Activated naive CD8-positive, alpha-beta T cell treated with anti-CD3 and anti-CD28 coated beads, Interleukin-2, amount 10 ng/mL, durations not matched to agents 7 days and 5 days (primary cell): ENCODE results near the gene PIK3IP1. TPM values are rescaled to one million over a fixed set of nuclear protein-coding genes. Genes with fewer than 3 reads are reported as not detected.

Experiments used
- ATAC-seq: fragments of 150-1000 bp; cut with Tn5 transposase; one replicate; pipeline ENCODE4 v1.10.0; 2021; ENCODE audit warnings: low read depth, moderate library complexity
- POLR2A ChIA-PET: fragments of 350-600 bp; sonication (Branson Sonifier 250); formaldehyde crosslinking; loops from one replicate; lab custom pipeline; 2021; ENCODE audit warnings: antibody characterized with exemption; lab: Charles Lee
- DNase-seq: peaks from one replicate; pipeline ENCODE4 v3.0.0; 2021
- H3K27ac Mint-ChIP-seq: one replicate; pipeline ENCODE4 v1.8.0; 2022; ENCODE audit warnings: mild to moderate bottlenecking, mixed read lengths
- H3K27me3 Mint-ChIP-seq: one replicate; pipeline ENCODE4 v1.8.0; 2022; ENCODE audit warnings: mild to moderate bottlenecking, moderate library complexity, mixed read lengths
- H3K36me3 Mint-ChIP-seq: one replicate; pipeline ENCODE4 v1.8.0; 2021; ENCODE audit warnings: mild to moderate bottlenecking, mixed read lengths
- H3K4me1 Mint-ChIP-seq: one replicate; pipeline ENCODE4 v1.8.0; 2021; ENCODE audit warnings: mixed read lengths
- H3K4me3 Mint-ChIP-seq: one replicate; pipeline ENCODE4 v1.8.0; 2022; ENCODE audit warnings: mild to moderate bottlenecking, moderate library complexity, mixed read lengths
- H3K9me3 Mint-ChIP-seq: one replicate; pipeline ENCODE4 v1.8.0; 2021; ENCODE audit warnings: mixed read lengths
- total RNA-seq, 2 experiments: library from RNA; stranded (reverse); gene quantifications; one replicate each; pipeline ENCODE4 v1.2.3, GENCODE V29; 2021

The PIK3IP1 gene
- total RNA-seq, 2 experiments from 2014 or later, result 110 to 125 TPM

DNA sequence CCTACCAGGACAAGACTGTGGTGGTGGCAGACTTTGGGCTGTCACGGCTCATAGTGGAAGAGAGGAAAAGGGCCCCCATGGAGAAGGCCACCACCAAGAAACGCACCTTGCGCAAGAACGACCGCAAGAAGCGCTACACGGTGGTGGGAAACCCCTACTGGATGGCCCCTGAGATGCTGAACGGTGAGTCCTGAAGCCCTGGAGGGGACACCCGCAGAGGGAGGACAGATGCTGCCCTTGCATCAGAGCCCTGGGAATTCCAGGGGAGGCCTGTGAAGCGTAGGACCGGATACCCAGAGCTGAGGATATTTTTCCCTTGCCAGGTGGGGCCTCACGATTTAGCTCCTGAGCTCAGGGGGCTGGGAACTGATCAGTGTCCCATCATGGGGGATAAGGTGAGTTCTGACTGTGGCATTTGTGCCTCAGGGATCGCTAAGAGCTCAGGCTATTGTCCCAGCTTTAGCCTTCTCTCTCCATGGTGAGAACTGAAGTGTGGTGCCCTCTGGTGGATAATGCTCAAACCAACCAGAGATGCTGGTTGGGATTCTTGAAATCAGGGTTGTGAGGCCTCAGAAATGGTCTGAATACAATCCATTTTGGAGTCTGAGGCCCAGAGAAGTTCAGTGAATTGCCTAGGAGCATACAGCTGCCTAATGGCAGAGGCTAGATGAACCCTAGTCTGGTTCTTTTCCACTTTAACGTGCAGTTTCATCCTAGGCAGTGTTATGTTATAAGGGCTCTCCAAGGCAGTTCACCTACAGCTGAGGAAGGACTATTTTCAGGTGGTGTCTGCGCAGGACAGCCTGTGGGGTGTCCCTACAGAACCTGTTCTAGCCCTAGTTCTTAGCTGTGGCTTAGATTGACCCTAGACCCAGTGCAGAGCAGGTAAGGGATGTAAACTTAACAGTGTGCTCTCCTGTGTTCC lies 19.5 kb downstream of the PIK3IP1 start:
- no peak overlapping the region for H3K4me3 Mint-ChIP-seq
- peaks cover 4% of the 10 kb centered on the region for H3K4me1 Mint-ChIP-seq
- DNase-seq (no peak), ATAC-seq (peak; percentile 51)
- no peaks in the 10 kb centered on the region for H3K9me3 Mint-ChIP-seq
- no peak overlapping the region for H3K27ac Mint-ChIP-seq
- no peaks in the 10 kb centered on the region for H3K27me3 Mint-ChIP-seq
- POLR2A ChIA-PET, result interaction anchor here (0.6 to 2.4 kb wide), 3 partner anchors 18 to 353 kb away, joined by 4 to 18 read pairs (median 10); partner anchors contain the start of genes LIMK2 and PIK3IP1
- peaks cover 38% of the 10 kb centered on the region for H3K36me3 Mint-ChIP-seq

DNA sequence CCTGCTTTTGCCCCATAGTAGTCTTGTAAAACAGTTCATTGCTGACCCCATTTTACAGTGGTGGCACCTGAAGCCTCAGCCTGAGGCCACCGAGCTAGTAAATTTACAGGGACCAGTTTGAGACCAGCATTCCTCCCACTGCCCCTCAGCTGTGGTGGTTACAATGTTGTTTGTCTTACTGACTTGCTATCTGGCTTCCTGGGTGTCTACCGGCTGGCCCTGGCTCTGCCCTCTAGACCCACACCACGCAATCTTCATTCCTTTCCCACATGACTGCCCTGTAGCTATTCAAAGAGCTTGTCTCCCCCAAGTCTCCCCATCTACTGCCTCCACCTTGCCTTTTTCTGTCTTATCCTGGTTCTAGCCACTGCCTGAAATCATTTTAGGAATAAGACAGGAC lies 20.8 kb downstream of the PIK3IP1 start:
- Mint-ChIP-seq H3K9me3 (no peaks in the 10 kb centered on the region), H3K4me1 (peaks cover 2% of the 10 kb centered on the region), H3K27me3 (no peaks in the 10 kb centered on the region), H3K36me3 (peaks cover 40% of the 10 kb centered on the region), H3K27ac (peak overlapping the region; percentile 63), H3K4me3 (no peak overlapping the region)
- ATAC-seq, result no peak
- no peak for DNase-seq
- POLR2A ChIA-PET, result interaction anchor here (1.0 to 2.4 kb wide), 3 partner anchors 13 to 59 kb away, joined by 3 to 10 read pairs (median 3); partner anchors contain the start of gene LIMK2

DNA sequence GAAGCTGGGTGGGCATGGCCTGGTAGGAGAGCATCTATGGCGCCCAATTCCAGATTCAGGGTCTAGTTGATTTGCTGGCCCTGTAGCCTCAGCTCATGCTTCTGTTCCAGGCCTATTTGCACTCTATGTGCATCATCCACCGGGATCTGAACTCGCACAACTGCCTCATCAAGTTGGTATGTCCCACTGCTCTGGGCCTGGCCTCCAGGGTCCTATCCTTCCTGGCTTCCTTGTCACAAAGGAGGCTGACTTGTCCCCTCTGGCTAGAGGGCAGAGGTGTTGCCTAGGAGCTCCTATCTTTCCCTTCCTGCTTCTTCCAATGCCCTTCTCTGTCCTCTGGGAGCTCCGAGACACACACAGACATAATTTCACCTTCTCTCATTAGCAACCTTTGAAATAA lies 21.3 kb downstream of the PIK3IP1 start:
- no peaks in the 10 kb centered on the region for H3K9me3 Mint-ChIP-seq
- H3K27ac Mint-ChIP-seq, result peak overlapping the region; percentile 48
- H3K27me3 Mint-ChIP-seq, result no peaks in the 10 kb centered on the region
- POLR2A ChIA-PET, result interaction anchor here (1.0 to 1.2 kb wide), 2 partner anchors 14 to 15 kb away, joined by 3 read pairs; no protein-coding TSS in a partner anchor
- no peak overlapping the region for H3K4me3 Mint-ChIP-seq
- H3K36me3 Mint-ChIP-seq, result peaks cover 38% of the 10 kb centered on the region
- ATAC-seq (no peak), DNase-seq (no peak)
- peaks cover 2% of the 10 kb centered on the region for H3K4me1 Mint-ChIP-seq

DNA sequence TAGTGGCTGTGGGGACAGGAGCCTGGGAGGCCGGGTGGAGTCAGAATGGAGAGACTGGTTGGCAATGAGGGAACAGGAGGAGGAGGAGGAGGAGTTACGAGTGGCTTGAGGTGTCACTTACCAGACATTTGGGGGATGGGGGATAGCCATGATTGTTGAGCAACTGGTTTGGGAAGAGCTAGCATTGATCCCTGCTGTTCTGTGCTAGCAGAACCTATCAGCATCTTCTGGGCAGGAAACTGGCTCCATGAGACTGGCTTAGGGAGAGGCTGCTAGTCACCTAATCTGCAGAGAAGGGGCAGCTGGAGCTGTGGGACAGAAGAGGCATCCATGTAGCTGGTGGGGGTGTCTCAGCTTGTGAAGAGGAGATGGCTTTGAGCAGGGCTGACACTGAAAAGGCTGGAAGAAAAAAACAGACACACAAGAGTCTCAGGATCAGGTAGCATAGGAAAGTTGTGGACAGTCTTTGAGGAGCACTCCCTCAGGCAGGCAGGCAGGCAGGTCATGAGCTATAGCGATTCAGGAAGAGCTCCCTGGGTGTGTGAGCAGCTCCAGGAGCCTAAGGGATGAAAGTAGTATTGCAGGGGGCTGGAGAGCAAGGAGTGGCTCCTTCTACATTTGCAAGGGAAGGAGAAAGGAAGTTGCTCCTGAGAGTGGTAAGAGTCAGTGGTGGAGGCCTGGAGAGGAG lies 22.3 kb downstream of the PIK3IP1 start:
- H3K36me3 Mint-ChIP-seq, result peaks cover 40% of the 10 kb centered on the region
- peak overlapping the region; percentile 48 for H3K27ac Mint-ChIP-seq
- H3K4me1 Mint-ChIP-seq, result peaks cover 2% of the 10 kb centered on the region
- POLR2A ChIA-PET, result no interaction called here
- H3K9me3 Mint-ChIP-seq, result no peaks in the 10 kb centered on the region
- DNase-seq, result no peak
- no peak overlapping the region for H3K4me3 Mint-ChIP-seq
- no peaks in the 10 kb centered on the region for H3K27me3 Mint-ChIP-seq
- ATAC-seq, result no peak

DNA sequence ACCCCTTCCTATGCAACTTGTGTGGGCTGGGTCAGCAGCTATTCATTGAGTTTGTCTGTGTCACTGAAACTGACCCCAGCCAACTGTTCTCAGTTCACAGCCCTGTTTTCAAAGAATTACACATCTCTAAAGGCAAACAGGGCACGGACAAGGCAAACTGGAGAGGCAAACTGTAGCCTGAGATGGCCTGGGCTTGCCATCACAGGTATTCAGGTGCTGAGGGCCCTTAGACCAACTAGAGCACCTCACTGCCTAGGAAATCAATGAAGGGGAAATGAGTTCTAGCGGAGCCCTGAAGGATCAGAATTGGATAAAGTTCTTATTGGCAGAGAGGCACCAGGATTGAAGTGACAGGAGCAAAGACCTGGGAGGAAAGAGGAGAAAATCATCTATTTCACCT lies 24.0 kb downstream of the PIK3IP1 start:
- DNase-seq (no peak), ATAC-seq (no peak)
- no peaks in the 10 kb centered on the region for H3K9me3 Mint-ChIP-seq
- H3K4me1 Mint-ChIP-seq, result peaks cover 2% of the 10 kb centered on the region
- H3K27me3 Mint-ChIP-seq, result no peaks in the 10 kb centered on the region
- peaks cover 28% of the 10 kb centered on the region for H3K36me3 Mint-ChIP-seq
- POLR2A ChIA-PET, result interaction anchor here (1.3 kb wide), 1 partner anchor 18 kb away, joined by 4 read pairs; no protein-coding TSS in a partner anchor
- H3K27ac Mint-ChIP-seq, result no peak overlapping the region
- H3K4me3 Mint-ChIP-seq, result no peak overlapping the region

DNA sequence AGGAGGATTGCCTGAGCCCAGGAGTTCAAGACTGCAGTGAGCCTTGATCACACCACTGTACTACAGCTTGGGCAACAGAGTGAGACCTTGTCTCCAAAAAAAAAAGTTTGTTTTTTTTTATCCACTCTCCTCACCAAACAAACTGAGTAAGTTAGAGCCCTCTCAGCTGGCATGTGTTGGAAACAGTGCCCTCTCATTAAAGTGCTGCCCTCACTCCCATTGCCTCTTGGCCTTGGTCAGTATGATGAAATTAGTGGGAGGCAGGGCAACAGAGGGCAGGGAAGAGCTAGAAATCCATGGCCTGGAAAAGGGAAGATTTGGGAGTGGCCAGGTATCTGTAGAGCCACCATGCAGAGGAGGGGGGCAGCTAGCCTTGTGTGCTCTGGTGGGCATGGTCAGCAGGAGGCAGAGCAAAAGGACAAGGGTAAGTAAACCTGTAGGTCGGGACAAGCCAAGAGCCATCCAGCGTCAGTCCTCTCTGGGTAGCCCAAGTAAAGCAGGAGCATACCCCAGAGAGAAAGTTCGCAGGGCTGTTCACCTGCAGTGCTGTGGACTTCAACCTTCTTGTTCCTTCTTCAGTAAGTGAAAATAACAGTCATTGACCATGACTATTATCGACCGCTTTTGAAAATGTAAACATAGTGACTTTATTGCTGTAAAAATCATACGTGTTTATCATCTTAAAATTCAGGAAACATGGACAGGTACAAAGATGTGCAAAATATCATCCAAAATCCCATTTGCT lies 28.2 kb downstream of the PIK3IP1 start:
- POLR2A ChIA-PET, result no interaction called here
- Mint-ChIP-seq H3K4me3 (no peak overlapping the region), H3K9me3 (no peaks in the 10 kb centered on the region), H3K27me3 (no peaks in the 10 kb centered on the region), H3K27ac (no peak overlapping the region), H3K4me1 (no peaks in the 10 kb centered on the region), H3K36me3 (peaks cover 35% of the 10 kb centered on the region)
- ATAC-seq (no peak), DNase-seq (no peak)

DNA sequence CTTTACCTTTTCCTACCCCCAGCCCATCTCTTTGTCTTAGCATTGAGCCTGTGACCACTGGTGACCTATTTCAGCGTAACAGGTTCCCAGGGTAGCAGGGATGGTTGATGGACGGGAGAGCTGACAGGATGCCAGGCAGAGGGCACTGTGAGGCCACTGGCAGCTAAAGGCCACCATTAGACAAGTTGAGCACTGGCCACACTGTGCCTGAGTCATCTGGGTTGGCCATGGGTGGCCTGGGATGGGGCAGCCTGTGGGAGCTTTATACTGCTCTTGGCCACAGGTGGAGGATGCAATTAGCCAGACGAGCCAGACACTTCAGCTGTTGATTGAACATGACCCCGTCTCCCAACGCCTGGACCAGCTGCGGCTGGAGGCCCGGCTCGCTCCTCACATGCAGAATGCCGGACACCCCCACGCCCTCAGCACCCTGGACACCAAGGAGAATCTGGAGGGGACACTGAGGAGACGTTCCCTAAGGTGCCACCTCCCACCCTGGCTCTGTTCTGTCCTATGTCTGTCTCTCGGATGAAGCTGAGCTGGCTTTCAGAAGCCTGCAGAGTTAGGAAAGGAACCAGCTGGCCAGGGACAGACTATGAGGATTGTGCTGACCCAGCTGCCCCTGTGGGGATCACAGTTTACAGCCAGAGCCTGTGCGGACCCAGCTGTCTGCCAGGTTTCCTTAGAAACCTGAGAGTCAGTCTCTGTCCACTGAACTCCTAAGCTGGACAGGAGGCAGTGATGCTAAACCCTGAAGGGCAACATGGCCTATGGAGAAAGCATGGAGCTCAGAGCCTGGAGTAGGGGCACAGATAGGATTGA lies 29.8 kb downstream of the PIK3IP1 start:
- ATAC-seq, result no peak

DNA sequence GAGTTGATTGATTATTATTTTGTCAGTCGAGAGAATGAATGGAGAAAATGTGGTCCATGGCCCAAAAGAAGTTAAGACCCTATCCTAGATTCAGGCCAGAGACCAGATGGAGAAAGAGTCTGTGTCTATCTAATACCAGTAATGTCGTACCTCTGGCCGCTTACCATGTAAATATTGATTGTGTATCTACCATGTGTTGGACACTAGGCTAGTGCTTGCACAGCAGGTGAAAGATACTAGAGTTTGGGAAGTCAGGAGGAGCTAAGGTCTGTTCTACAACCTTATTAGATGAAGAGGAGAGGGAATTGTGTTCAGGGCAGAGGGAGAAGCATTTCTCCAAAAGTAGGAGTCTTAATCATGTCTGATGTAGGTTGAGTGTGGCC lies 31.8 kb downstream of the PIK3IP1 start:
- no peak for ATAC-seq
- POLR2A ChIA-PET, result no interaction called here
- no peak overlapping the region for H3K27ac Mint-ChIP-seq

More for the DNA sequence above, 29.8 kb downstream of the PIK3IP1 start:
- Mint-ChIP-seq H3K4me1 (no peaks in the 10 kb centered on the region), H3K27ac (no peak overlapping the region), H3K4me3 (no peak overlapping the region), H3K27me3 (no peaks in the 10 kb centered on the region), H3K36me3 (peaks cover 32% of the 10 kb centered on the region), H3K9me3 (no peaks in the 10 kb centered on the region)
- POLR2A ChIA-PET, result no interaction called here
- DNase-seq, result no peak

DNA sequence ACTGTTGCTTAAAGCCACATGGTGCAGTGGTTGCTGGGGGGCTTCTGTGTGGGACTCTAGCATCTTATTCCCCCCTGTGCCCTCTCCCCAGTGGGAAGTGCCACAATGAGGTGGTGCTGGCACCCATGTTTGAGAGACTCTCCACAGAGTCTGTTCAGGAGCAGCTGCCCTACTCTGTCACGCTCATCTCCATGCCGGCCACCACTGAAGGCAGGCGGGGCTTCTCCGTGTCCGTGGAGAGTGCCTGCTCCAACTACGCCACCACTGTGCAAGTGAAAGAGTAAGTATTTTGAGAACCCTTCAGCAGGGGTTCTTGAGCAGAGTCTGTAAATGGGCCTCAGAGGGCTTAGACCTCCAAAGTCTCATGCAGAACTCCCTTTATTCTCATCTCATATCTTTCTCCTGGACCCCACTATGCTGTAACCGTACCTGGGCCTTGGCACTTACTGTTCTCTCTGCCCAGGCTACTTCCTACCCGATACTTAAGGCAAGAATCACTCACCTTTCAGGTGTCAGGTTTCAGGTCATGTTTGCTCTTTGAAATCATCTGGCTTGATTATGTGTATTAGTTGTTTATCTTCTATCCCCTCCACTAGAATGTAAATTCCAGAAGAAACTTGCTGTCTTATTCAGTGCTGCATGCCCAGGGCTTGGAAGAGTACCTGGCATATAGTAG lies 32.4 kb downstream of the PIK3IP1 start:
- DNase-seq (no peak), ATAC-seq (no peak)
- Mint-ChIP-seq H3K27ac (no peak overlapping the region), H3K4me3 (no peak overlapping the region), H3K4me1 (peaks cover 1% of the 10 kb centered on the region), H3K9me3 (no peaks in the 10 kb centered on the region), H3K27me3 (no peaks in the 10 kb centered on the region), H3K36me3 (peaks cover 26% of the 10 kb centered on the region)
- POLR2A ChIA-PET, result no interaction called here

More for the DNA sequence above, 31.8 kb downstream of the PIK3IP1 start:
- no peaks in the 10 kb centered on the region for H3K4me1 Mint-ChIP-seq
- no peak for DNase-seq
- peaks cover 26% of the 10 kb centered on the region for H3K36me3 Mint-ChIP-seq
- H3K4me3 Mint-ChIP-seq, result no peak overlapping the region
- H3K9me3 Mint-ChIP-seq, result no peaks in the 10 kb centered on the region
- H3K27me3 Mint-ChIP-seq, result no peaks in the 10 kb centered on the region

DNA sequence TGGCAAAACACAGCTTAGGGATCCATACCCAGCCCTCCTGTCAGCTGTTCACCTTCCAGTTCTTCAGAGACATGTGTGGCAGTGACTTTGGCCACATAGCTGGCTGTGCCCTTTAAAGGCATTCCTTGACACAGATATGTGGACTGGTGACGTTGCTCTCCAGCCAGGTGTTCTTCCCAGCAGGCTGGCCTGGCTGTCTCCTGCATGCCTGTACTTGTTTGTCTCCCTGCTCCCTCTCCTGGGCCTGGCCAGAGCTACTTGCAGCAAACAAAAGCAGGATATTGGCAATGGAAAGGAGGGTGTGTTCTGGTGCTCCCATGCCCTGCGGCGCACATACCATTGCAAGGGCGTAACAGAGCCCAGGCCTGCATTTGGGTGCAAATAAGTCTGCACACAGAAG lies 38.3 kb downstream of the PIK3IP1 start:
- Mint-ChIP-seq H3K27ac (no peak overlapping the region), H3K27me3 (no peaks in the 10 kb centered on the region), H3K9me3 (no peaks in the 10 kb centered on the region), H3K4me1 (peaks cover 3% of the 10 kb centered on the region), H3K4me3 (no peak overlapping the region), H3K36me3 (peaks cover 10% of the 10 kb centered on the region)
- DNase-seq (no peak), ATAC-seq (no peak)
- POLR2A ChIA-PET, result interaction anchor here (1.7 kb wide), 1 partner anchor 9 kb away, joined by 5 read pairs; no protein-coding TSS in a partner anchor

DNA sequence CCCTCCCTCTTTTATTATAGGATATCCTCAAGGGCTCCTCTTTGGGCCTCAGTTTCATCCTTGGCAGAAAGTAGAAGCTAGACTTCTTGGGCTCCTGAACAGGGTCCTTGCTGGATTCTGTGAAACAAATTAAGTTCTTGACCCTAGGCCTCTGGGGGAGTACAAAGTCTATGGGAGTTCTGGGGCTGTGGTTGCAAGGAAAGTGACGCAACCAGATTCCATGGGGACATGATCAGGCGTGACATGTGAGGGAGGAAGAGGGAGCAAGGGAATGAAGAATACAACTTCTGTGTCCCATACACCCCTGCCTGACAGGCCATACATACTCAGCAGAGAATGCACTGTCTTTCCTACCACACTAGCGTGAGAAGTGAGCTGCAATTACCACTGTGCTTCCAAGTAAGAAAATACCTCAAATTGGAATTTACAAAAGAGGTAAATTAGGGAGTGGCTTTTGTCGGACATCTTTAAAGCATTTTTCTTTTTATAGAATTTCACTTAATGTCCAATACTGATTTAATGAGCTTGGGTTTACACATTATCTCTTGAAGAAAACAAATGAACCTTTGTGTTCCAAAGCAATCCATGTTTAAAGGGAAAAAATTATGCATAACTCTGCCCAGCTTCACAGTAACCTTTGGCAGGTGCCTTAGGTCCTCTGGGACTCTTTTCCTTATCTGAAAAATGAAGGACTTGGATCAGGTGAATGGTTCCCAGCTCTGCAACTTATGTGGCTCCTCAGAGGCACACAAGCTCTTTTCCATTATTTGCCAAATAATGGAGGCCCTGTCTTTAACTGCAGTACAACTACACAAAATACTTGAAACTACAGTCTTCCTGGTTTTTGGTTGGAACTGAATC lies 41.3 kb downstream of the PIK3IP1 start:
- ATAC-seq (no peak), DNase-seq (no peak)
- H3K9me3 Mint-ChIP-seq, result no peaks in the 10 kb centered on the region
- H3K27me3 Mint-ChIP-seq, result no peaks in the 10 kb centered on the region
- H3K36me3 Mint-ChIP-seq, result peaks cover 2% of the 10 kb centered on the region
- no peak overlapping the region for H3K27ac Mint-ChIP-seq
- H3K4me3 Mint-ChIP-seq, result no peak overlapping the region
- POLR2A ChIA-PET, result no interaction called here
- H3K4me1 Mint-ChIP-seq, result peaks cover 16% of the 10 kb centered on the region
